ENCODE results near the gene DTNB.

Gene DTNB

GRCh38 chr2:25499157-25499556, 174.2 kb downstream of the DTNB start:
- TF ChIP-seq CTCF (IDR thresholded peaks at IDR 0.05; ENCODE audit: low read length, missing control alignments): no peak
- no peak for DNase-seq (ENCODE audit: low read depth)

GRCh38 chr2:25497918-25498407, 175.4 kb downstream of the DTNB start:
- no peak for DNase-seq (ENCODE audit: low read depth)
- no peak for TF ChIP-seq CTCF (IDR thresholded peaks at IDR 0.05; ENCODE audit: low read length, missing control alignments)
- H3K4me3 ChIP-seq (replicated peaks; ENCODE audit: low read depth, low read length): no peak overlapping the region

More at GRCh38 chr2:25499157-25499556, 174.2 kb downstream of the DTNB start:
- no peak overlapping the region for H3K4me3 ChIP-seq (replicated peaks; ENCODE audit: low read depth, low read length)

- TF ChIP-seq CTCF (IDR thresholded peaks at IDR 0.05; ENCODE audit: low read length, missing control alignments): no peak
- no peak overlapping the region for H3K4me3 ChIP-seq (replicated peaks; ENCODE audit: low read depth, low read length)
- DNase-seq (ENCODE audit: low read depth): no peak
Measured at GRCh38 chr2:25497229-25497917, 176.0 kb downstream of the DTNB start.

- no peak for TF ChIP-seq CTCF (IDR thresholded peaks at IDR 0.05; ENCODE audit: low read length, missing control alignments)
- peak; percentile 27 for DNase-seq (ENCODE audit: low read depth)
- no peak overlapping the region for H3K4me3 ChIP-seq (replicated peaks; ENCODE audit: low read depth, low read length)
Measured at GRCh38 chr2:25494616-25495015, 178.8 kb downstream of the DTNB start.

- no peak overlapping the region for H3K4me3 ChIP-seq (replicated peaks; ENCODE audit: low read depth, low read length)
- TF ChIP-seq CTCF (IDR thresholded peaks at IDR 0.05; ENCODE audit: low read length, missing control alignments): no peak
- no peak for DNase-seq (ENCODE audit: low read depth)
Measured at GRCh38 chr2:25493207-25493606, 180.2 kb downstream of the DTNB start.

GRCh38 chr2:25492726-25493125, 180.7 kb downstream of the DTNB start:
- no peak overlapping the region for H3K4me3 ChIP-seq (replicated peaks; ENCODE audit: low read depth, low read length)
- no peak for DNase-seq (ENCODE audit: low read depth)
- TF ChIP-seq CTCF (IDR thresholded peaks at IDR 0.05; ENCODE audit: low read length, missing control alignments): no peak

Data from fibroblast of pulmonary artery (primary cell).